Measurements from ENCODE around the gene WWOX. TPM values are rescaled to one million over a fixed set of nuclear protein-coding genes. Genes with fewer than 3 reads are reported as not detected.

Gene WWOX
- total and polyA plus RNA-seq, 2 of the 8 experiments (the other 6 are each of a cell fraction or from before 2014, with no cell fraction given) = 5.4 to 16.7 TPM

- ChIA-PET POLR2A (ENCODE audit: partially characterized antibody) (no interaction called here), CTCF (ENCODE audit: partially characterized antibody) (no interaction called here)
- no peak overlapping the region for H3K4me2 ChIP-seq (ENCODE audit: insufficient read depth in 1 of 2, low read depth in 2 of 2, low read length in 2 of 2)
- FAIRE-seq (no peak), DNase-seq (ENCODE audit: low read depth in 1 of 2, low spot score in 2 of 2) (no peak)
- H3K36me3 ChIP-seq (ENCODE audit: control insufficient read depth in 2 of 4, insufficient read depth in 4 of 4, low read length in 3 of 4) = no peaks in the 10 kb centered on the region
- H3K27me3 ChIP-seq (replicated peaks in 1 of 4; ENCODE audit: control insufficient read depth in 3 of 4, extremely low read depth in 1 of 4, insufficient read depth in 3 of 4, low read length in 3 of 4) = no peaks in the 10 kb centered on the region
- no peak overlapping the region for H4K8ac ChIP-seq (ENCODE audit: extremely low read depth, insufficient read depth, low read length)
- H2AFZ ChIP-seq (ENCODE audit: low read length) = no peak overlapping the region
- no peak overlapping the region for H3K4me3 ChIP-seq (ENCODE audit: extremely low read depth in 1 of 4, insufficient read depth in 2 of 4, low read depth in 3 of 4, low read length in 4 of 4)
- no peak overlapping the region for H3K23ac ChIP-seq (ENCODE audit: insufficient read length)
- no peaks in the 10 kb centered on the region for H3K9me3 ChIP-seq (ENCODE audit: insufficient read depth in 2 of 2, low read depth in 1 of 2, low read length in 1 of 2)
- no peak overlapping the region for H2BK5ac ChIP-seq (ENCODE audit: low read depth, low read length)
- no peaks in the 10 kb centered on the region for H3K79me2 ChIP-seq (ENCODE audit: control insufficient read depth in 1 of 2, insufficient read depth in 2 of 2, low read length in 2 of 2)
- no peak overlapping the region for H2BK15ac ChIP-seq (ENCODE audit: low read length)
- H4K91ac ChIP-seq (replicated peaks; ENCODE audit: insufficient read length, low read length) = no peak overlapping the region
- peaks cover 3% of the 10 kb centered on the region; the same call in 1 of the 2 replicates for H3K23me2 ChIP-seq (ENCODE audit: low read depth, low read length)
- no peak overlapping the region for H3K56ac ChIP-seq (replicated peaks; ENCODE audit: insufficient read length, low read depth, low read length)
- no peak overlapping the region for H4K5ac ChIP-seq (ENCODE audit: insufficient read length, low read depth, low read length)
- H3K4ac ChIP-seq (replicated peaks; ENCODE audit: insufficient read length, low read depth, low read length) = no peak overlapping the region
- H3K4me1 ChIP-seq (replicated peaks in 1 of 4; ENCODE audit: control insufficient read depth in 3 of 4, insufficient read depth in 4 of 4, low read length in 3 of 4) = no peaks in the 10 kb centered on the region
- no peak overlapping the region for H2BK12ac ChIP-seq (ENCODE audit: low read depth, low read length)
- no peaks in the 10 kb centered on the region for H3K79me1 ChIP-seq (ENCODE audit: low read depth, low read length)
- H2BK120ac ChIP-seq (replicated peaks; ENCODE audit: low read depth, low read length) = no peak overlapping the region
- H3K18ac ChIP-seq (ENCODE audit: extremely low read depth, low read length) = no peak overlapping the region
- no peak overlapping the region for H2AK5ac ChIP-seq (ENCODE audit: low read depth, low read length)
- WGBS, 2 experiments (ENCODE audit: extremely low coverage in 1 of 2, insufficient coverage in 1 of 2, insufficient read length in 1 of 2, insufficient replicate concordance in 2 of 2, low coverage in 1 of 2, low lambda C conversion rate in 2 of 2, missing lambda C conversion rate in 1 of 2) = 80% methylated on average over 3 of the region's 3 CpGs; no CpG with 5 or more reads in 1 of the 2 experiments
- no peak overlapping the region for H3K9ac ChIP-seq (replicated peaks in 1 of 4; ENCODE audit: extremely low read depth in 1 of 4, low read depth in 3 of 4, low read length in 3 of 4)
- no peak overlapping the region for H2BK20ac ChIP-seq (ENCODE audit: low read length)
- no peak overlapping the region for H3K14ac ChIP-seq (ENCODE audit: insufficient read length)
- TF ChIP-seq TCF12 (IDR thresholded peaks at IDR 0.05; ENCODE audit: low read depth, low read length) (no peak), SP4 (IDR thresholded peaks at IDR 0.05; ENCODE audit: low read length) (no peak), MAX (IDR thresholded peaks at IDR 0.05) (no peak), CTBP2 (IDR thresholded peaks at IDR 0.05; ENCODE audit: borderline replicate concordance, insufficient read depth, insufficient read length, low read length) (no peak), TEAD4 (IDR thresholded peaks at IDR 0.05; ENCODE audit: low read depth, low read length) (no peak), SUZ12 (IDR thresholded peaks at IDR 0.05; ENCODE audit: low read length) (no peak), CEBPB (IDR thresholded peaks at IDR 0.05; ENCODE audit: low read depth, low read length) (no peak), NANOG (IDR thresholded peaks at IDR 0.05; ENCODE audit: insufficient read depth, low read depth, low read length, poor library complexity, severe bottlenecking) (no peak), SRF (IDR thresholded peaks at IDR 0.05; ENCODE audit: low read depth, low read length) (no peak), GTF2F1 (IDR thresholded peaks at IDR 0.05; ENCODE audit: borderline replicate concordance, low read depth, low read length) (no peak)
- H4K20me1 ChIP-seq (replicated peaks in 1 of 2; ENCODE audit: control insufficient read depth in 1 of 2, insufficient read depth in 2 of 2, low read length in 2 of 2) = peaks cover 0 to 2% of the 10 kb centered on the region in 2 experiments
- H3K27ac ChIP-seq (ENCODE audit: low read depth, low read length) = no peak overlapping the region
Observed at GRCh38 chr16:78786635-78787034, 687.2 kb downstream of the WWOX start.

All from H1 (cell line).